ENCODE measurements around the gene COLEC12. TPM values are rescaled to one million over a fixed set of nuclear protein-coding genes. Genes with fewer than 3 reads are reported as not detected.

COLEC12 gene
- total RNA-seq, 4 donors from 2014 or later: 6.3 to 34.7 (median 19.8) TPM

- H3K27me3 ChIP-seq: no peaks in the 10 kb centered on the region
- intact Hi-C loops (cut with DNase I): no loop called here
- TF ChIP-seq, protein P1, sequence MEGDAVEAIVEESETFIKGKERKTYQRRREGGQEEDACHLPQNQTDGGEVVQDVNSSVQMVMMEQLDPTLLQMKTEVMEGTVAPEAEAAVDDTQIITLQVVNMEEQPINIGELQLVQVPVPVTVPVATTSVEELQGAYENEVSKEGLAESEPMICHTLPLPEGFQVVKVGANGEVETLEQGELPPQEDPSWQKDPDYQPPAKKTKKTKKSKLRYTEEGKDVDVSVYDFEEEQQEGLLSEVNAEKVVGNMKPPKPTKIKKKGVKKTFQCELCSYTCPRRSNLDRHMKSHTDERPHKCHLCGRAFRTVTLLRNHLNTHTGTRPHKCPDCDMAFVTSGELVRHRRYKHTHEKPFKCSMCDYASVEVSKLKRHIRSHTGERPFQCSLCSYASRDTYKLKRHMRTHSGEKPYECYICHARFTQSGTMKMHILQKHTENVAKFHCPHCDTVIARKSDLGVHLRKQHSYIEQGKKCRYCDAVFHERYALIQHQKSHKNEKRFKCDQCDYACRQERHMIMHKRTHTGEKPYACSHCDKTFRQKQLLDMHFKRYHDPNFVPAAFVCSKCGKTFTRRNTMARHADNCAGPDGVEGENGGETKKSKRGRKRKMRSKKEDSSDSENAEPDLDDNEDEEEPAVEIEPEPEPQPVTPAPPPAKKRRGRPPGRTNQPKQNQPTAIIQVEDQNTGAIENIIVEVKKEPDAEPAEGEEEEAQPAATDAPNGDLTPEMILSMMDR (IDR thresholded peaks at IDR 0.05): no peak
- no peak for TF ChIP-seq POLR2A (IDR thresholded peaks at IDR 0.05)
- no peak overlapping the region for H3K4me3 ChIP-seq (replicated peaks in 1 of 3)
- no peak for DNase-seq
- no peak overlapping the region for H3K27ac ChIP-seq
- no peaks in the 10 kb centered on the region for H3K9me3 ChIP-seq
- no peaks in the 10 kb centered on the region for H3K4me1 ChIP-seq
- 88 to 92% methylated on average over 10 of the region's 10 CpGs for WGBS, 2 donors
- no peaks in the 10 kb centered on the region for H3K36me3 ChIP-seq
Measured at GRCh38 chr18:340044-340443, 160.5 kb downstream of the COLEC12 start.

DNA sequence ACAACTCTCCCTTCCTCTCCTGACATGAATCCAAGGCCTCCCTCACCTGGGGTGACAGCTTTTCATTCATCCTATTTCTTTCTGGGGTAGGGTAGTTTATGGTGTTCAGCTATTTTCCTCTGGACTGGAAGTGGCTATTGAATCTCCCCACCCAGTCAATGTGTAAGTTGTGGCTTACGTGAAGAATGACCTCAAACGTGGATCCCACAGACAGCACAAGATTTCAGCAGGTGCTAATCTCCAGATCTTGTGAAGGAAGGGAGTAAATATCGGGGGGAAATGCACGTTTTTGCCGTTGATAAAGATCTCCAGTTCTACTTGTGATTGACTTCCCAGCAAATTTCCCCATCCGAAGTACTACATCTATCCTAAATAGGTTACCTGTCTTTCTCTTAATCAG, 161.3 kb downstream of the COLEC12 start:
- Histone ChIP-seq H3K4me1 (no peaks in the 10 kb centered on the region), H3K27me3 (no peaks in the 10 kb centered on the region), H3K9me3 (no peaks in the 10 kb centered on the region), H3K27ac (no peak overlapping the region), H3K4me3 (replicated peaks in 1 of 3) (no peak overlapping the region), H3K36me3 (no peaks in the 10 kb centered on the region)
- no peak for DNase-seq
- TF ChIP-seq, protein P1 (IDR thresholded peaks at IDR 0.05): no peak
- no peak for TF ChIP-seq POLR2A (IDR thresholded peaks at IDR 0.05)
- WGBS, 2 donors: 85% methylated on average over 6 of the region's 6 CpGs
- intact Hi-C loops (cut with DNase I): no loop called here

DNA sequence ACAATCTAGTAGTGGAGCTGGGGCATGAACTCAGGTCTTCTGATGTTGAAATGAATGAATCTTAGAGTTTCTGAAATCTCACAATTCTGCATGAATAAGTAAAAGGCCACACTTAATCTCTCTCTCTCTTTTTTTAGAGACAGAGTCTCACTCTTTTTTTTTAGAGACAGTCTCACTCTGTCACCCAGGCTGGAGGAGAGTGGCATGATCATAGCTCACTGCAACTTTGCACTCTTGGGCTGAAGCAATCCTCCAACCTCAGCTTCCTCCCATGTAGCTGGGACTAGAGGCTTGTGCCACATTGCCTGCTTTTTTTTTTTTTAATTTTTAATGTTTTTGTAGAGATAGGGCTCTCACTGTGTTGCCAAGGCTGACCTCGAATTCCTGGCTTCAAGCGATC, 163.8 kb downstream of the COLEC12 start:
- Histone ChIP-seq H3K27ac (no peak overlapping the region), H3K4me1 (peaks cover 0 to 4% of the 10 kb centered on the region in 2 donors), H3K27me3 (no peaks in the 10 kb centered on the region), H3K4me3 (replicated peaks in 1 of 3) (no peak overlapping the region), H3K9me3 (no peaks in the 10 kb centered on the region), H3K36me3 (no peaks in the 10 kb centered on the region)
- intact Hi-C loops (cut with DNase I): no loop called here
- no peak for DNase-seq
- no peak for TF ChIP-seq POLR2A (IDR thresholded peaks at IDR 0.05)
- TF ChIP-seq, protein P1 (IDR thresholded peaks at IDR 0.05): no peak
- 76 to 94% methylated on average over 2 of the region's 2 CpGs for WGBS, 2 donors

GRCh38 chr18:335733-336132, 164.8 kb downstream of the COLEC12 start:
- Histone ChIP-seq H3K9me3 (no peaks in the 10 kb centered on the region), H3K27me3 (no peaks in the 10 kb centered on the region), H3K27ac (no peak overlapping the region), H3K36me3 (no peaks in the 10 kb centered on the region), H3K4me3 (replicated peaks in 1 of 3) (no peak overlapping the region), H3K4me1 (peaks cover 0 to 4% of the 10 kb centered on the region in 2 donors)
- DNase-seq: no peak
- WGBS, 2 donors: 70 to 72% methylated on average over 2 of the region's 2 CpGs
- TF ChIP-seq, protein P1 (IDR thresholded peaks at IDR 0.05): no peak
- no peak for TF ChIP-seq POLR2A (IDR thresholded peaks at IDR 0.05)
- intact Hi-C loops (cut with DNase I): no loop called here

DNA sequence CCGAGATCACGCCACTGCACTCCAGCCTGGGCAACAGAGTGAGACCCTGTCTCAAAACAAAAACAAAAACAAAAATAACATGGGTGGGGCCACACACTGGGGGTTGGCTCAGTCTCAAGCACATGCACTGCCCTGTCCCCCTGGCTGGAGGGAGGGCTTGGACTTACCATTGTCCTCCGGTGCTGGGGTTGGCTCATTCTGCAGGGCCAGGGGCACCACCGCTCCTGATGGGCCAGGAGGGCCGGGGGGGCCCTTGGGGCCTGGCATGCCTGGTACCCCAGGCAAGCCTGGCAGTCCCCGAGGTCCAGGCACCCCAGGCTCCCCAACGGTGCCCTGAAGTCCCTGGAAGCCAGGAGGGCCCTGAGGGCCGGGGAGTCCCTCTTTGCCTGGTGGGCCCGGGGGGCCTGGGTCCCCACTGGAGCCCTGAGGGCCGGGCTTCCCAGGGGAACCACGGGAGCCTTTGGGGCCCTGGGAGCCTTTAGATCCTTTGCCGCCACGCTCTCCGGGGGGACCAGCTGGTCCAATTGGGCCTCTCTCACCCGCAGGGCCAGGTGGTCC, 165.8 kb downstream of the COLEC12 start:
- WGBS, 2 donors: 96 to 97% methylated on average over 5 to 6 of the region's 15 CpGs
- Histone ChIP-seq H3K4me1 (peaks cover 0 to 4% of the 10 kb centered on the region in 2 donors), H3K4me3 (replicated peaks in 1 of 3) (no peak overlapping the region), H3K36me3 (no peaks in the 10 kb centered on the region), H3K27me3 (no peaks in the 10 kb centered on the region), H3K9me3 (no peaks in the 10 kb centered on the region), H3K27ac (no peak overlapping the region)
- no peak for DNase-seq
- TF ChIP-seq, protein P1 (IDR thresholded peaks at IDR 0.05): no peak
- no peak for TF ChIP-seq POLR2A (IDR thresholded peaks at IDR 0.05)
- intact Hi-C loops (cut with DNase I): no loop called here

Measured in thyroid gland (tissue), 4 donors.